Stimulated activated CD4-positive, alpha-beta T cell treated with anti-CD3 and anti-CD28 coated beads, Interleukin-12 subunit alpha, Interleukin-12 subunit beta, amount 100 ng/mL, for 48 hours (primary cell): Measurements from ENCODE around the gene CDH23.

Source experiments
- DNase-seq, 3 donors: peaks; one replicate each; pipeline ENCODE4 v3.0.0-alpha.2; 2020; ENCODE audit warnings: low read depth in 2 of 3, low spot score in 1 of 3

The CDH23 gene

DNA sequence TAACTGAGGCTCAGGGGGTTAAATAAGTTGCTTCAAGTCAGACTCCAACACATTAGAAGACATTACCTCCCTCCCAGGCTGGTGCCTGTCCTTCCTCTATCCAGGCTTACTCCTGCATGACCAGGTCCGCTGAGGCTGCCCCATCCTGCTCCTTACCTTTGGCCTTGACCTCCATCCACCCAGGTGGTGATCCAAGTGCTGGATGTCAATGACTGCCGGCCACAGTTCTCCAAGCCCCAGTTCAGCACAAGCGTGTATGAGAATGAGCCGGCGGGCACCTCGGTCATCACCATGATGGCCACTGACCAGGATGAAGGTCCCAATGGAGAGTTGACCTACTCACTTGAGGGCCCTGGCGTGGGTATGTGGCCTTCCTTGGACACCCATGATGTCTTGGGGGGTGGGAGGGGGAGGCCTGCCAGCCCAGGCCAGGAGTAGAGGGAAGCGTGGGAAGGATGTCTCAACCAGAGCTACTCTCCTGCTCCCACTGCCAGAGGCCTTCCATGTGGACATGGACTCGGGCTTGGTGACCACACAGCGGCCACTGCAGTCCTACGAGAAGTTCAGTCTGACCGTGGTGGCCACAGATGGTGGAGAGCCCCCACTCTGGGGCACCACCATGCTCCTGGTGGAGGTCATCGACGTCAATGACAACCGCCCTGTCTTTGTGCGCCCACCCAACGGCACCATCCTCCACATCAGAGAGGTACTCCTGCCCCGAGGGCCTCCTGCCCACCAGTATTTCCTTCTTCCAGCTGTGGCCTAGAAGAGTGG lies 406.2 kb downstream of the CDH23 start:
- no peak for DNase-seq

DNA sequence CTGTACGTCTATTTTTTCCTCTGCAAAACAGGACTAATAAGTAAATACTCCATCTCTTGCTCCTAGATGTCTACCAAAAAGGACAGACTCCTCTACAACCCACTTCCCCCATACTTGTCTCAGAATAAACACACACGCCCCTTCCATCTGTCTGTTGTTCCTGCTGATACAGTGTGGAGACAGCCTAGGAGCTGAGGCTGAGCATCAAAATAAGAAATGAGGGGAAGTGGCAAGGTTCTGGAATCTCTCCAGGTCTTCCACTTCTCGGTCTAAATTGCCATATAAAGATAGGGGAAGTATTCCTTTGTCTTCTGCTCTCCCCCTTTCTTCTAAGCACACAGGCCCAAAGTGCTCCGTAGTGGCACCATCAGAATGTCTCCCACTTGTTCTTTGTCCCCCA lies 407.4 kb downstream of the CDH23 start:
- DNase-seq = no peak

DNA sequence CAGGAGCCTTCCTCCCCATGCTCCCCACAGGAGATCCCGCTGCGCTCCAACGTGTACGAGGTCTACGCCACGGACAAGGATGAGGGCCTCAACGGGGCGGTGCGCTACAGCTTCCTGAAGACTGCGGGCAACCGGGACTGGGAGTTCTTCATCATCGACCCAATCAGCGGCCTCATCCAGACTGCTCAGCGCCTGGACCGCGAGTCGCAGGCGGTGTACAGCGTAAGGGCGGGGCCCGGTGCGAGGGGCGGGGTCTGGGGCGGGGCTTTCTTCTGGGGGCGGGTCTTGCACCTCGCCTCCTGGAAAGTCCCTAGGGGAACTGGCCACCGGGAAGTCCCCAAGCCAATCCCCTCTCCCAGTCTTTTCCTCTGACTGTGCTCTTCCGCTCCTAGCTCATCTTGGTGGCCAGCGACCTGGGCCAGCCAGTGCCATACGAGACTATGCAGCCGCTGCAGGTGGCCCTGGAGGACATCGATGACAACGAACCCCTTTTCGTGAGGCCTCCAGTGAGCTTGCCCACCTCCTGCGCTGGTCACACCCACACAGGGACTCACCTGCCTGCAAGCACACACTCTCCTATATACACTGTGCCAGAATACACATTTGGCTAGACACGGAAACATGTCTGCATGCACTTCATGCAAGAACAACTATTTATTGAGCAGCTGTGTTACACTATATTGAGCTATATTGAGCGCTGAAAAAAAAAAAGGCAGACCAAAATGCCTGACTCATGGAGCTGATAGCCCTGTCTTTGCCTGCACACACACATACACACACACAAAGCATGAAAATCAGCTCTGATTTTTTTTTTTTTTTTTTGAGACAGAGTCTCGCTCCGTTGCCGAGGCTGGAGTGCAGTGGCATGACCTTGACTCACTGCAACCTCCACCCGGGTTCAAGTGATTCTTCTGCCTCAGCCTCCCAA lies 409.3 kb downstream of the CDH23 start:
- no peak for DNase-seq

DNA sequence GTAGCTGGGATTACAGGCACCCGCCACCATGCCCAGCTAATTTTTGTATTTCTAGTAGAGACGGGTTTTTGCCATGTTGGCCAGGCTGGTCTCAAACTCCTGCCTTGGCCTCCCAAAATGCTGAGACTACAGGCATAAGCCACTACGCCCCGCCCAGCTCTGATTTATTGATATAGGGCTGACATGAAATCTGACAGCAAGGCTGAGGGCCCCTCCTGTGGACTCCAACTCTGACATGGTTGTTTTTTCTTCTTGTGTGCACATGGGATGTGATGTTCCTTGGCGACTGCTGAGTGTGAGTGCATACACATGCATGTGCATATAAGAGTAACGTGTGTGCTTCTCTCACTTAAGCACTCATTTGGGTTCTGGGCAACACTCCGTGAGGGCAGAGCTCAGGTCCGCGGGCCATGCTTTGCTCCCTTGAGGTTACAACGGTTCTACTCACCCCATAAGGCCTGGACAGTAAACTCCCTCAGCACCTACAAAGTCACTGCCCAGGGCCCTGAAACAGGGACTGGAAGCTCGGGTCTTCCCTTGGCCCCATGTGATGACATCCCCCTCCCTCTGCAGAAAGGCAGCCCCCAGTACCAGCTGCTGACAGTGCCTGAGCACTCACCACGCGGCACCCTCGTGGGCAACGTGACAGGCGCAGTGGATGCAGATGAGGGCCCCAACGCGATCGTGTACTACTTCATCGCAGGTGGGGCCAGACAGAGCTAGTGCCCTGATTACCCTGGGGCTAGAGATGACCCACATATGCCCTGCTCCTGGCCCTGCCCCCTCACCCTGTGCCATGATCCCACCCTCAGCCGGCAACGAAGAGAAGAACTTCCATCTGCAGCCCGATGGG lies 410.2 kb downstream of the CDH23 start:
- no peak for DNase-seq

DNA sequence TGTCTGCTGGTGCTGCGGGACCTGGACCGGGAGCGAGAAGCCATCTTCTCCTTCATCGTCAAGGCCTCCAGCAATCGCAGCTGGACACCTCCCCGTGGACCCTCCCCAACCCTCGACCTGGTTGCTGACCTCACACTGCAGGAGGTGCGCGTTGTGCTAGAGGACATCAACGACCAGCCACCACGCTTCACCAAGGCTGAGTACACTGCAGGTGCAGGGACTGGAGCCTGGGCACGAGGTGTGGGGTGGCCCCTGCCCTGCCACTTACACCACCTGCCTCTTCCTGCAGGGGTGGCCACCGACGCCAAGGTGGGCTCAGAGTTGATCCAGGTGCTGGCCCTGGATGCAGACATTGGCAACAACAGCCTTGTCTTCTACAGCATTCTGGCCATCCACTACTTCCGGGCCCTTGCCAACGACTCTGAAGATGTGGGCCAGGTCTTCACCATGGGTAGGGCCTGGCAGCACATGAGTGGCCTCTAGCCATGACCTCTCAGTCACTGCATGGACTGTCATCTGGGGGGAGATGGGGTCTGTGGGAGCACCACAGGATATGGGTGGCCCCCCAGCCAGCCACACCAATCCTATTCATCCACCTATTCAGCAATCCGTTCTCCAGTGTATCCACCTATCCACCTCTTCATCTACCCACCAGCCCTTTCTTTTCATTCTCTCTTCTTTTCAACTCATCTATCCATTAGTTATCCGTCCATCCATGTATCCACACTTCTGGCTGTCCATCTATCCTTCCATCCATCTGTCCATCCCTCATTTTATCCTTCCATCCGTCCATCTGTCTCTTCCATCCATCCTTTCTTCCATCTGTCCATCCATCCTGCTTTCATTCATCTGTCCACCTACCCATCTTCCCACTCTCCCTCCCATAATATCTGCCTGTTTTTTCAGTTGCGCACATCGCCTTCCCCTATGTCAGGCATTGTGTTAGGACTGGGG lies 411.1 kb downstream of the CDH23 start:
- no peak for DNase-seq

DNA sequence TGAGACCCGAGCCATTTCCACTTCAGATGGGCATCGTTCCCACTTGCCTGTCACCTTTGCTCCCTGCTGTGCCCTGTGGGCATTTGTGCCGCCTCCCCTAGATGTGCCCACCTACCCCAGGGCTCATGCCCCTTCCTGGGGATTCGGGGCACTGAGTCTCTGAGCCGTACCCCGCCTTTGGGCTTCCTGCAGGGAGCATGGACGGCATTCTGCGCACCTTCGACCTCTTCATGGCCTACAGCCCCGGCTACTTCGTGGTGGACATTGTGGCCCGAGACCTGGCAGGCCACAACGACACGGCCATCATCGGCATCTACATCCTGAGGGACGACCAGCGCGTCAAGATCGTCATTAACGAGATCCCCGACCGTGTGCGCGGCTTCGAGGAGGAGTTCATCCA lies 412.9 kb downstream of the CDH23 start:
- DNase-seq = no peak

DNA sequence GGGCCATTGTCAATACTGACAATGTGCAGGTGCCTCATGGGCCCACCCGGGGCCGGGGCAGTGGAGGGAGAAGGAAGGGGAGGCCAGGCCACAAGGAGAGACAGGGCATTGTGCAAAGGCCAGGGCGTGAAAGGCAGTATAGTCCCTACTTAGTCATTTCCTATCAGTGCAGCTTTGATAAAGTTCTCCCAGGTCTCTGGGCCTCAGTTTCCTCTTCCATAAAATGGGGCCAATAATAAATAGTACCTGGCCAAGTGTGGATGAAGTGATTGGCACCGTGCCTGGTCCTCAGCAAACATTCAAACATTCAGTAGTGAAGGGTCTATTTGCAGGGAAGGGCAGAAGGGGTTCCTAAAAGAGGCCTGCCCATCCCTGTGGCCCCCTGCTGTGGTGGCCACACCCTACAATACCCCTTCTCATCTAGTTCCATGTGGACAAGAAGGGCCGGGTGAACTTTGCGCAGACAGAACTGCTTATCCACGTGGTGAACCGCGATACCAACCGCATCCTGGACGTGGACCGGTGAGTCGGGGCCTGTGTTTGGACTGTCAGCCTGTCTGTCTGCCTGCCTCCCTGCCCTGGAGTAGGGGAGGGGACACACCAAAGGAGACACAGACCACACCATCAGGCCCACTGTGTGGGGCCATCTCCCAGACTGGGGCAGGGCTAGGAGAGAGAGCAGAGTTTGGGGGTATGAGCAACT lies 413.5 kb downstream of the CDH23 start:
- no peak for DNase-seq

DNA sequence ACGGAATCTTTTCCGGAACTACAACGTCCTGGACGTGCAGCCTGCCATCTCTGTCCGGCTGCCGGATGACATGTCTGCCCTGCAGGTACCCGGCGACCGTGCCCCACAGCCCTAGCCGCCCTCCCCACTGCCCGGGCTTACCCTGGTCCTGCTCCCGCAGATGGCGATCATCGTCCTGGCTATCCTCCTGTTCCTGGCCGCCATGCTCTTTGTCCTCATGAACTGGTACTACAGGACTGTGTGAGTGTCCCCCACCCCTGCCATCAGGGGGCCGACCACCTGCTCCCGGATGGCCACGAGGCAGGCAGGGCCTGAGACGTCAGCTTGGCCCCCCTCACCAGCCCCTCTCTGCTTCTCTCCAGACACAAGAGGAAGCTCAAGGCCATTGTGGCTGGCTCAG lies 414.6 kb downstream of the CDH23 start:
- DNase-seq = no peak

DNA sequence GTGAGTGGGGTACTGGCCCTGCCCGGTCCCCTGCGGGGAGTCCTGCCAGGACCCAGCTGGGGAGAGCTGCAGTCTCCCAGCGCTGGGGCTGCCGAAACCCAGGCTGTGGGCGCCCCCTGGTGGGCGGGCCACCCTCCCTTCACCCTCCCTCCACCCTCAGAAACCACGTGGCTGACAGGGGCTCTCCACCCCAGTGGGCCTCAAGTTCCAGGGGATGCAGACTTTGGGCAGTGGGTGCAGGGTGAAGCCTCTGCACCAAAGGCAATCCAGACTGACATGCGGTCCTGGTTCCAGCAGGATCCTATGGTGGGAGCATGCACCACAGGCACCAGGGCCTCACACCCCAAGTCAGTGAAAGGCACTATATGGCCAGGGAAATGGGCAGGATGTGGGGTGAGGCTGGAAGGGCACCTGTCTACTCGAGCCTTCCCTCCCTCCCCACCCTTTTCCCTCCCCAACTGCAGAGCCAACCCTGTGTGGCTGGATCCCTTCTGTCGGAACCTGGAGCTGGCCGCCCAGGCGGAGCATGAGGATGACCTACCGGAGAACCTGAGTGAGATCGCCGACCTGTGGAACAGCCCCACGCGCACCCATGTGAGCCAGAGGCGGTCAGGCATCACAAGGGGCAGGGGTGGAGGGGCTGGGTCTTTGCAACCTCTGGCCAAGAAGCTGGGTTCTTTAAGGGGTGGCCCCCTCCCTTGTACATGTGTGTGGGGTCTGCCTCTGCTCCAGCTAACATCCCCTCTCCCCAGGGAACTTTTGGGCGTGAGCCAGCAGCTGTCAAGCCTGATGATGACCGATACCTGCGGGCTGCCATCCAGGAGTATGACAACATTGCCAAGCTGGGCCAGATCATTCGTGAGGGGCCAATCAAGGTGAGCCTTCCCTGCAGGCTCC lies 415.5 kb downstream of the CDH23 start:
- DNase-seq = peak; percentile 56 to 79 (median 70)

DNA sequence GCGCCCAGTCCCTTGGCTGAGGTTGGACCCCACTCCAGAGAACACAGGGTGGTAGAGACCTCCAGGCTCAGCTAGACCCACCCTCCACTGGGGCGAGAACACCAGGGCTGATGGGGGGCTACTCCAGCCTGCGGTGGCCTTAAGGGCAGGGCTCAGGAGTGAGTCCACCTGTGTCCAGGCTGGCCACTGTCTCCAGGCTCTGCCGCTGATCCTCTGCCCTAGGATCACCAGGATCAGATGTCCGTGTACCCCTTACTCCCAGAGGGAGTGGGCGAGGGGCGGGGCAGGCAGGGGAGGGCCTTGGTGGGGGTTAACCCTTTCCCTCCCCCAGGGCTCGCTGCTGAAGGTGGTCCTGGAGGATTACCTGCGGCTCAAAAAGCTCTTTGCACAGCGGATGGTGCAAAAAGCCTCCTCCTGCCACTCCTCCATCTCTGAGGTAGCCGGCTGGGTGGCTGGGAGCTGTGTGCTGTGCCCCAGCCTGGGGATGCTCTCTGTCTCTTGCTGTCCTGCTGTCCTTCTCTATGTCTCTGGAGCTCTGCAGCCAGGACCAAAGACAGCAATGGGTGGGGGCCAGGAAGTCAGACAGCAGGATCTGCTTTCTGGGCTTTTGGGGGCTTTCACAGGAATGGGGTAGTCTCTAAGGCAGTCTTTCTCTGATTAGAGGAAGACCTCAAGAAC lies 416.3 kb downstream of the CDH23 start:
- no peak for DNase-seq

DNA sequence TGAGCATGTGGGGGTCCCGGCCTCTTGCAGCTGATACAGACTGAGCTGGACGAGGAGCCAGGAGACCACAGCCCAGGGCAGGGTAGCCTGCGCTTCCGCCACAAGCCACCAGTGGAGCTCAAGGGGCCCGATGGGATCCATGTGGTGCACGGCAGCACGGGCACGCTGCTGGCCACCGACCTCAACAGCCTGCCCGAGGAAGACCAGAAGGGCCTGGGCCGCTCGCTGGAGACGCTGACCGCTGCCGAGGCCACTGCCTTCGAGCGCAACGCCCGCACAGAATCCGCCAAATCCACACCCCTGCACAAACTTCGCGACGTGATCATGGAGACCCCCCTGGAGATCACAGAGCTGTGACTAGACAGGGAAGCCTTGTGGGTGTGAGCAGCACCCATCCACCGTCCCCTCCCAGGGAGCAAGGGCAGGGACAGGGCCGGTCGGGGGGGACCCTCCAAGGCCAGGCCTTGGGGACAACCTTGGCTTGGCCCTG lies 418.2 kb downstream of the CDH23 start:
- DNase-seq = no peak

DNA sequence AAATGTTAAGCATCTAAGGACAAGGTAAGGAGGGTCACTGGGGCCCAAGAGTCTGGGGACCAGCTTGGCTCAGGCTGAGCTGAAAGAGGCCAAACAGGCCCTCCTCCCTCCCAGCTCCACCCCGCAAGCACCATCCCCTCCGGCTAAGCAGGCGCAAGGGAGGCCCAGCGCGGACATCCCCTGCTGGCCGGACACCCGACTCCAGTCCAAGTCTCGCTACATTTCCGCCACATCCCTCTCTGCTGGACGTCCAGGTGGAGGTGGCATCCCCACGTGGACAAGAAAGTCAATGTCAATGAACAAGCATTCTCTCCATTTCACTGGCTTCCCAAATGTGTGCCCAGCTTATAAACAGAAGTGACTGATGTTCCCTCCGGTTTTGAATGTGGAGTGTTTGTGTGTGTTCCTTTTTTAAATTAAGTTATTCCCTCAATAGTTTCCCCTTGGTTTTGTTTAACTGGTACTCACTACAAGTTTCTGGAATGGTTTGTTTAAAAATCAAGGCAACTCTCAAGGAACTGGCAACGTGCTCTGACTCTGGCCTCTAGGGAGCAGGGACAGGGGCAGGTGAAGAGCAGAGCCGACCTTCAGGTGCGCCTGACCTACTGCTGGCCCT lies 418.9 kb downstream of the CDH23 start:
- no peak for DNase-seq

DNA sequence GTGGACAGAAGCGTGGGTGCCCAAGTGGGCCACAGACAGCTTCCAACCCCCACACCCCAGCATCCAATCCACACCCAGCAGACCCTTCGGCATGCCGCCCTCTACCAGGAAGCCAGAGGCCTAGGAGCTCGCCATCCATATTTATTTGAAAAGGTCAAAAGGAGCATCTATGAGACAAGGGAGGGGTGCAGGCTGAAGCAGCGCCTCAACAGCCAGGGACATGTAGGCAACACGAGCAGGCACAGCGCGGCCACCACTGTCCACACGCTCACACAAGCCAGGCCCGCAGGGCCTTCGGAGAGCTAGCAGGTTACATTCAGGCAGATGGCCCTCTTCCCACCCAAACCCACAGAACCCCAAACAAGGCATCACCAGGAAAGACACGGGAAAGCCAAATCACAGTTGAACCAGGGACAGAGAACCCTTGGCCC lies 419.7 kb downstream of the CDH23 start:
- DNase-seq = no peak

DNA sequence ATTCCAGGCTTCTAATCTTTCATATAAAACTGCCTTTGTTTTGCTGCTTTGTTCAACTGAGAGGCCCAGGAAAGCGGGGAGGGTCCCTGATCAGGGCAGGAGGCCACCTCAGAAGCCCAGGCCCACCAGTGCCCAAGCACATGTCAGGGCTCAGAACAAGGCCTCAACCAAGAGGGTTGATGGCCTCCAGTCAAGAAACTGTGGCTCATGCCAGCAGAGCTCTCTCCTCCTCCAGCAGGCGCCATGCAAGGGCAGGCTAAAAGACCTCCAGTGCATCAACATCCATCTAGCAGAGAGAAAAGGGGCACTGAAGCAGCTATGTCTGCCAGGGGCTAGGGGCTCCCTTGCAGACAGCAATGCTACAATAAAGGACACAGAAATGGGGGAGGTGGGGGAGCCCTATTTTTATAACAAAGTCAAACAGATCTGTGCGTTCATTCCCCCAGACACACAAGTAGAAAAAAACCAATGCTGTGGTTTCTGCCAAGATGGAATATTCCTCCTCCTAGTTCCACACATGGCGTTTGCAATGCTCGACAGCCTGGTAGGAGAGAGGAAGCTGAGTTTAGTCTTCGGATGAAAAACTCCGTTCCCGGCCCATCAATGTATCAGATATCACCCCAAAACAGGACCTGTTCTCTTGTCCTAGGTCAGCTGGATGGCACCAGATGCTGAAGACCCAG lies 420.4 kb downstream of the CDH23 start:
- DNase-seq = no peak

DNA sequence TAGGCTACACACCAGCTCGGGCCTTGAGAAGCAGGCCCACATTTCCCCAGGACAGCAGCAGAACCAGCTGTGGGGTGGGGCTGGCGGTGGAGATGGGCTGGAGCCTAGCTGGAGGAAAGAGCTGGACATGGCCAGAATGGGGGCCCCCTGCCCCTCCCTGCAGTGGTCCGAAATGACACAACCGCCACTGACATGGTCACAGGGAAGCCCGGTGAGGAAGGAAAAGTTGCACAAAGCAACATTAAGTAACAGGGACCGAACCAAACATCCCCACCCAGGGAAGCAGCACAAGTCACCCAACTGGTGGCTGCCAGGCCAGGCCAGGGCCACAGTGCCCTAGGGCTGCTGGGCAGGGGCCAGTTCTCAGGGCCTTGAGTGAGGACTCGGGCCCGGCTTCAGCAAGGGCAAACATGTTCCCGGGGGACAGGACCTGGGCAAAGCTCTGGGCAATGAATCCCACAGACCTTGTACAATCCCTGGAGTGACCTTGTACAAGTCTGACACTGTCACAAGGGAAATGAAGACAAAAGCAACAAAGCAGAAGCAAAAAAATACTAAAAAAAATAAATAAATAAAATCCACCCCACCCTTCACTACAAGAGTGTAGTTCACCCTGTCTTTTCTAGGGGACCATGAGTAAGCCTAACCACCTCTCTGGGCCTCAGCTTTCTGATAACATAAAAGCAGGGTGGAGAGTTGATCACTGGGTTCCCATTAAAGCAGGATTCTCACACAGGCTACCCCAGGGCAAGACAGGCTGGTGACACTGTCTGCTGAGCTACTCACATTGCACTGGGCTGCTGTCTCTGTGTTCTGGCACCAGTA lies 421.3 kb downstream of the CDH23 start:
- DNase-seq = no peak

DNA sequence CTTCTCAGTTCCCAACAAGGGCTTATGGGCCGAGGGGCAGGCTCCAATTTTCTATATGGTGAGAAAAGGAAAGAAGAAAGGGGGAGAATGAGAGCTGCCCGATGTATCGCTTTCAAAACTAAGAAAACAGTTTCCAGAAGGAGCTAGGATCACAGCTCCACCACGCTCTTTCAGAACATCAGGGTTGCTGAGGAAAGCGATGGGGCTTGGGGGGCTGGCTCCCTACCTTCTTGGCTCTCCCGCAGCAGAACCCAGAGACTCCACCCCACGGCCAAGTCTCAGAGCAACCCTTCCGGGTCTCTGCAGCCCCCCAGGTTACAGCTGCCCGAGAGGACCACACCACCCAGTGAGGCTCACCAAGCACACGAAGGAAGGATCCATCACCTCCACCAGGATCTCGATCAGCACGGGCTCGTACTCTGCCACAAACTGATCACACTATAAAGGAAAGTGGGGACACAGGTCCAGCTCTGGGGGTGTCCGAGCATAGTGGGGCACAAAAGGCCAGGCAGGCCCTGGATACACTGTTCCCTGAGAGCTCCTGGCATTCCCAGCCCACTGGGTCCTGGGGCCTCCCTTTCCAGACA lies 422.0 kb downstream of the CDH23 start:
- no peak for DNase-seq
